SK-N-SH treated with all-trans-retinoic acid at 6 μM for 48 hours (cell line): ENCODE data around the gene FGFBP3.

Experiments used
- ATAC-seq: fragments of 200-7000 bp; cut with Tn5 transposase; 3 replicates; pipeline ENCODE4 v1.9.1; 2020; ENCODE audit warnings: mild to moderate bottlenecking, moderate library complexity
- ARNTL ChIP-seq: fragments of 450-650 bp; formaldehyde crosslinking; IDR thresholded peaks from 2 replicates; pipeline ENCODE4 v1.5.0; 2020; ENCODE audit warnings: low read depth, mild to moderate bottlenecking, moderate library complexity, borderline replicate concordance
- BACH2 ChIP-seq: fragments of 250-450 bp; sonication (Bioruptor Pico); IDR thresholded peaks from 2 replicates; pipeline ENCODE4 v1.9.0; 2021; ENCODE audit warnings: mild to moderate bottlenecking, borderline replicate concordance
- CREB5 ChIP-seq: fragments of 250-450 bp; sonication (Bioruptor Pico); IDR thresholded peaks from 2 replicates; pipeline ENCODE4 v1.5.1; 2020; ENCODE audit warnings: low read depth, mild to moderate bottlenecking, moderate library complexity
- CSDC2 ChIP-seq: fragments of 250-450 bp; sonication (Bioruptor Pico); IDR thresholded peaks from 2 replicates; pipeline ENCODE4 v1.5.0; 2020; ENCODE audit warnings: mild to moderate bottlenecking, moderate library complexity
- ESRRG ChIP-seq: fragments of 250-450 bp; sonication (Bioruptor Pico); IDR thresholded peaks from 2 replicates; pipeline ENCODE4 v1.6.1; 2021; ENCODE audit warnings: mild to moderate bottlenecking
- GLIS3 ChIP-seq: fragments of 250-450 bp; sonication (Bioruptor Pico); IDR thresholded peaks from 2 replicates; pipeline ENCODE4 v1.5.0; 2020; ENCODE audit warnings: mild to moderate bottlenecking, moderate library complexity
- OSR1 ChIP-seq: fragments of 250-450 bp; sonication (Bioruptor Pico); IDR thresholded peaks from 2 replicates; pipeline ENCODE4 v1.8.0; 2022; ENCODE audit warnings: moderate library complexity, mild to moderate bottlenecking, inconsistent platforms
- PATZ1 ChIP-seq: fragments of 250-450 bp; sonication (Bioruptor Pico); IDR thresholded peaks from 2 replicates; pipeline ENCODE4 v1.8.0; 2020; ENCODE audit warnings: mild to moderate bottlenecking, moderate library complexity, borderline replicate concordance
- RARB ChIP-seq: fragments of 250-450 bp; sonication (Bioruptor Pico); IDR thresholded peaks from 2 replicates; pipeline ENCODE4 v1.8.0; 2021; ENCODE audit warnings: mild to moderate bottlenecking, moderate library complexity
- TOX ChIP-seq: fragments of 250-450 bp; sonication (Bioruptor Pico); IDR thresholded peaks from 2 replicates; pipeline ENCODE4 v1.8.0; 2021; ENCODE audit warnings: mild to moderate bottlenecking, moderate library complexity, borderline replicate concordance
- TSHZ2 ChIP-seq: fragments of 250-450 bp; sonication (Bioruptor Pico); IDR thresholded peaks from 2 replicates; pipeline ENCODE4 v1.5.0; 2020; ENCODE audit warnings: mild to moderate bottlenecking, moderate library complexity
- ZC3H10 ChIP-seq: fragments of 250-450 bp; sonication (Bioruptor Pico); IDR thresholded peaks from 2 replicates; pipeline ENCODE4 v1.5.1; 2021; ENCODE audit warnings: mild to moderate bottlenecking, moderate library complexity
- ZFP3 ChIP-seq: fragments of 250-450 bp; sonication (Bioruptor Pico); IDR thresholded peaks from 2 replicates; pipeline ENCODE4 v1.5.0; 2020; ENCODE audit warnings: mild to moderate bottlenecking, moderate library complexity
- ZFP30 ChIP-seq: fragments of 450-650 bp; formaldehyde crosslinking; IDR thresholded peaks from 2 replicates; pipeline ENCODE4 v1.5.0; 2022; ENCODE audit warnings: mild to moderate bottlenecking, moderate library complexity
- ZNF565 ChIP-seq: fragments of 450-650 bp; formaldehyde crosslinking; conservative IDR thresholded peaks from 2 replicates; pipeline ENCODE4 v1.5.0; 2020; ENCODE audit warnings: low read depth, mild to moderate bottlenecking, moderate library complexity
- ZNF70 ChIP-seq: fragments of 450-650 bp; formaldehyde crosslinking; IDR thresholded peaks from 2 replicates; pipeline ENCODE4 v1.5.0; 2020; ENCODE audit warnings: mild to moderate bottlenecking, moderate library complexity
- ZNF8 ChIP-seq: fragments of 450-650 bp; formaldehyde crosslinking; IDR thresholded peaks from 2 replicates; pipeline ENCODE4 v1.5.0; 2020; ENCODE audit warnings: mild to moderate bottlenecking, moderate library complexity
- TF ChIP-seq, protein P1 (sequence below): fragments of 250-450 bp; sonication (Bioruptor Pico); IDR thresholded peaks from 2 replicates; pipeline ENCODE4 v1.8.0; 2021; ENCODE audit warnings: low read depth, mild to moderate bottlenecking, moderate library complexity, borderline replicate concordance
- TF ChIP-seq, protein P2 (sequence below): fragments of 250-450 bp; sonication (Bioruptor Pico); IDR thresholded peaks from 2 replicates; pipeline ENCODE4 v1.5.1; 2021; ENCODE audit warnings: mild to moderate bottlenecking, moderate library complexity

Gene FGFBP3

GRCh38 chr10:91880310-91880709 lies 29.0 kb downstream of the FGFBP3 start:
- TF ChIP-seq ZNF70 (CRISPR knock-in tag), result no peak
- no peak for TF ChIP-seq ZNF8 (CRISPR knock-in tag)
- TF ChIP-seq RARB (CRISPR knock-in tag), result no peak
- TF ChIP-seq PATZ1, result no peak
- TF ChIP-seq ESRRG (CRISPR knock-in tag), result no peak
- no peak; the same call in 2 of the 3 replicates for ATAC-seq

GRCh38 chr10:91879515-91880170 lies 29.6 kb downstream of the FGFBP3 start:
- ATAC-seq, result no peak
- no peak for TF ChIP-seq OSR1 (CRISPR knock-in tag)
- no peak for TF ChIP-seq ZNF70 (CRISPR knock-in tag)
- no peak for TF ChIP-seq TSHZ2 (CRISPR knock-in tag)
- TF ChIP-seq CREB5 (CRISPR knock-in tag), result no peak
- no peak for TF ChIP-seq CSDC2 (CRISPR knock-in tag)
- no peak for TF ChIP-seq PATZ1
- no peak for TF ChIP-seq GLIS3 (CRISPR knock-in tag)
- no peak for TF ChIP-seq RARB (CRISPR knock-in tag)

DNA sequence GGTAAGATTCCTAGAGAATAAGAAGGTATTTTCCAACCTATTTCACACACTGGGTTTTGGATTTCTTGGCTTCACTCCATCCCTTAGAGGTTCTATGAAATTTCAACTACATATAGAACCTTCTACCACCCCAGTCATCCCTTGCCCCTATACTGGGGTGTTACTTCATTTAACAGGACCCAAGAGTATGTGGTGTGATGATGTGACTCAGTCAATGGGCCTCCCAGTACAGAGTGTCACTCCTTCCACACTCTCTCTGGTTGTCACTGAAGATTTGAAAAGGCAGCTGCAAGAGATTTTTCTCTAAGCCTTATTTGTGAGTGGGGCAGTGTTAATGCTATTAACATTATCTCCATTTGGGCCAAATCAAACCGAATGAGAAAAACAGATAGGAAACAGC lies 33.5 kb downstream of the FGFBP3 start:
- no peak for ATAC-seq
- TF ChIP-seq ZNF8 (CRISPR knock-in tag) (no peak), ZFP3 (CRISPR knock-in tag) (no peak), GLIS3 (CRISPR knock-in tag) (no peak), ZFP30 (CRISPR knock-in tag) (no peak), ZC3H10 (CRISPR knock-in tag) (no peak), ESRRG (CRISPR knock-in tag) (no peak), BACH2 (CRISPR knock-in tag) (no peak), PATZ1 (no peak), CSDC2 (CRISPR knock-in tag) (no peak), TSHZ2 (CRISPR knock-in tag) (no peak), OSR1 (CRISPR knock-in tag) (no peak), TOX (CRISPR knock-in tag) (no peak), ARNTL (no peak), ZNF565 (CRISPR knock-in tag) (no peak), RARB (CRISPR knock-in tag) (no peak)
- TF ChIP-seq, protein P1, sequence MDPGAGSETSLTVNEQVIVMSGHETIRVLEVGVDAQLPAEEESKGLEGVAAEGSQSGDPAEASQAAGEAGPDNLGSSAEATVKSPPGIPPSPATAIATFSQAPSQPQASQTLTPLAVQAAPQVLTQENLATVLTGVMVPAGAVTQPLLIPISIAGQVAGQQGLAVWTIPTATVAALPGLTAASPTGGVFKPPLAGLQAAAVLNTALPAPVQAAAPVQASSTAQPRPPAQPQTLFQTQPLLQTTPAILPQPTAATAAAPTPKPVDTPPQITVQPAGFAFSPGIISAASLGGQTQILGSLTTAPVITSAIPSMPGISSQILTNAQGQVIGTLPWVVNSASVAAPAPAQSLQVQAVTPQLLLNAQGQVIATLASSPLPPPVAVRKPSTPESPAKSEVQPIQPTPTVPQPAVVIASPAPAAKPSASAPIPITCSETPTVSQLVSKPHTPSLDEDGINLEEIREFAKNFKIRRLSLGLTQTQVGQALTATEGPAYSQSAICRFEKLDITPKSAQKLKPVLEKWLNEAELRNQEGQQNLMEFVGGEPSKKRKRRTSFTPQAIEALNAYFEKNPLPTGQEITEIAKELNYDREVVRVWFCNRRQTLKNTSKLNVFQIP, result no peak
- TF ChIP-seq, protein P2, sequence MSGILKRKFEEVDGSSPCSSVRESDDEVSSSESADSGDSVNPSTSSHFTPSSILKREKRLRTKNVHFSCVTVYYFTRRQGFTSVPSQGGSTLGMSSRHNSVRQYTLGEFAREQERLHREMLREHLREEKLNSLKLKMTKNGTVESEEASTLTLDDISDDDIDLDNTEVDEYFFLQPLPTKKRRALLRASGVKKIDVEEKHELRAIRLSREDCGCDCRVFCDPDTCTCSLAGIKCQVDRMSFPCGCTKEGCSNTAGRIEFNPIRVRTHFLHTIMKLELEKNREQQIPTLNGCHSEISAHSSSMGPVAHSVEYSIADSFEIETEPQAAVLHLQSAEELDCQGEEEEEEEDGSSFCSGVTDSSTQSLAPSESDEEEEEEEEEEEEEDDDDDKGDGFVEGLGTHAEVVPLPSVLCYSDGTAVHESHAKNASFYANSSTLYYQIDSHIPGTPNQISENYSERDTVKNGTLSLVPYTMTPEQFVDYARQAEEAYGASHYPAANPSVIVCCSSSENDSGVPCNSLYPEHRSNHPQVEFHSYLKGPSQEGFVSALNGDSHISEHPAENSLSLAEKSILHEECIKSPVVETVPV (CRISPR knock-in tag), result no peak
